Breast epithelium (tissue), 3 donors: ENCODE data around the gene STMN1.

Experiments used
- POLR2AphosphoS5 ChIP-seq, 3 donors: sonication (generic); formaldehyde crosslinking; IDR thresholded peaks; one replicate each; pipeline ENCODE4 v1.6.1; 2017; ENCODE audit warnings: antibody characterized with exemption in 3 of 3
- TF ChIP-seq, protein P1 (sequence below), 3 donors: fragments of 450-650 bp; IDR thresholded peaks; one replicate each; pipeline ENCODE4 v1.5.1; 2016 to 2017; ENCODE audit warnings: antibody characterized with exemption in 3 of 3, mild to moderate bottlenecking in 3 of 3, moderate library complexity in 3 of 3

DNA sequence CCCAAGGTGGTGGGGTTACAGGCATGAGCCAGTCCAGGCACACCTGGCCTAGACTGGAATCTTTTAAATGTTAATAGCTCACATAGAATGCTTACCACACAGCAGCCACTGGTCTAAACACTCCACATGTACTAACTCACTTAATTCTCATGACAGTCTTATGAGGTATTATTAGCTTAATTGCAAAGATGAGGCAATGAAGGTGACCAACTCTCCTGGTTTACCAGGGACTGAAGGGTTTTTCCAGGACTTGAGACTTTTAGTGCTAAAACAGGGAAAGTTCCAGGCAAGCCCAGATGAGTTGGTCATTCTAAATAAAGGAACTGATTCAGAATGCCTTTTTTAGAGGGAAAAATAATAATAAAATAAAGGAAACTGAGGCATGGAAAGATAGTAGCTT is 7.0 kb upstream of the STMN1 start:
- TF ChIP-seq, protein P1, sequence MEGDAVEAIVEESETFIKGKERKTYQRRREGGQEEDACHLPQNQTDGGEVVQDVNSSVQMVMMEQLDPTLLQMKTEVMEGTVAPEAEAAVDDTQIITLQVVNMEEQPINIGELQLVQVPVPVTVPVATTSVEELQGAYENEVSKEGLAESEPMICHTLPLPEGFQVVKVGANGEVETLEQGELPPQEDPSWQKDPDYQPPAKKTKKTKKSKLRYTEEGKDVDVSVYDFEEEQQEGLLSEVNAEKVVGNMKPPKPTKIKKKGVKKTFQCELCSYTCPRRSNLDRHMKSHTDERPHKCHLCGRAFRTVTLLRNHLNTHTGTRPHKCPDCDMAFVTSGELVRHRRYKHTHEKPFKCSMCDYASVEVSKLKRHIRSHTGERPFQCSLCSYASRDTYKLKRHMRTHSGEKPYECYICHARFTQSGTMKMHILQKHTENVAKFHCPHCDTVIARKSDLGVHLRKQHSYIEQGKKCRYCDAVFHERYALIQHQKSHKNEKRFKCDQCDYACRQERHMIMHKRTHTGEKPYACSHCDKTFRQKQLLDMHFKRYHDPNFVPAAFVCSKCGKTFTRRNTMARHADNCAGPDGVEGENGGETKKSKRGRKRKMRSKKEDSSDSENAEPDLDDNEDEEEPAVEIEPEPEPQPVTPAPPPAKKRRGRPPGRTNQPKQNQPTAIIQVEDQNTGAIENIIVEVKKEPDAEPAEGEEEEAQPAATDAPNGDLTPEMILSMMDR (IDR thresholded peaks at IDR 0.05), result no peak
- no peak for TF ChIP-seq POLR2AphosphoS5 (IDR thresholded peaks at IDR 0.05)
